Ishikawa (cell line): ENCODE results near the gene PTPRD.

Experiments
- CEBPB ChIP-seq: IDR thresholded peaks from 2 replicates; pipeline ENCODE4 v1.6.1; 2012
- CREB1 ChIP-seq: IDR thresholded peaks from 2 replicates; pipeline ENCODE4 v1.6.1; 2012; ENCODE audit warnings: low read depth
- EGR1 ChIP-seq: IDR thresholded peaks from 2 replicates; pipeline ENCODE4 v1.6.1; 2012
- EP300 ChIP-seq: IDR thresholded peaks from 2 replicates; pipeline ENCODE4 v1.6.1; 2012; ENCODE audit warnings: borderline replicate concordance
- FOXM1 ChIP-seq: IDR thresholded peaks from 2 replicates; pipeline ENCODE4 v1.6.1; 2012; ENCODE audit warnings: low read depth, borderline replicate concordance
- NFIC ChIP-seq: IDR thresholded peaks from 2 replicates; pipeline ENCODE4 v1.6.1; 2012
- RAD21 ChIP-seq: IDR thresholded peaks from 2 replicates; pipeline ENCODE4 v1.6.1; 2012; ENCODE audit warnings: low read depth
- REST ChIP-seq: IDR thresholded peaks from 2 replicates; pipeline ENCODE4 v1.6.1; 2012; ENCODE audit warnings: low read depth, mild to moderate bottlenecking
- TAF1 ChIP-seq: IDR thresholded peaks from 2 replicates; pipeline ENCODE4 v1.6.1; 2012; ENCODE audit warnings: low read depth, mild to moderate bottlenecking
- TCF12 ChIP-seq: IDR thresholded peaks from 2 replicates; pipeline ENCODE4 v1.6.1; 2012; ENCODE audit warnings: low read depth
- TEAD4 ChIP-seq: IDR thresholded peaks from 2 replicates; pipeline ENCODE4 v1.6.1; 2012
- YY1 ChIP-seq: IDR thresholded peaks from 2 replicates; pipeline ENCODE4 v1.6.1; 2012; ENCODE audit warnings: low read depth
- ZBTB7A ChIP-seq: IDR thresholded peaks from 2 replicates; pipeline ENCODE4 v1.6.1; 2012; ENCODE audit warnings: low read depth
- TF ChIP-seq, protein P1 (sequence below): IDR thresholded peaks from 2 replicates; pipeline ENCODE4 v1.6.1; 2012
- TF ChIP-seq, protein P2 (sequence below): IDR thresholded peaks from 2 replicates; pipeline ENCODE4 v1.6.1; 2012

The PTPRD gene

DNA sequence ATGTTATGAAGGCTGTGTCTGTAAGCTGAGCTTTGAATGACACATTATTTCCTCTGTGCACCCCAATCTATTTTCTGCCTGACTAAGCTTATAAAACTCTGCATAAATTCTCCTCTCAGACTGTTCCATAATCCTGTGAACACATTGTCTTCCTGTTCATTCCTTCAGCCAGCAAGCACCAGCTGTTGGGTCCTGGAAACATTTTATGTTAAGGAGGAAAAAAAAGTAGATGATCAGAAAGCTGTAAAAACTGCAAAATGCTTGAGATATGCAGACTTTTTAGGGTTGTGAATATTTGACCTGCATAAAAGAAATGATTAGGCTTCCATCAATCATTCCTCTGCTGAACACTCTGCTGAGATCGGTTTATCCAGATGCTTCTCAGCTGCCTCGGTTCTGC lies 1567.2 kb downstream of the PTPRD start:
- TF ChIP-seq YY1 (no peak), RAD21 (no peak), EP300 (no peak), EGR1 (no peak), NFIC (no peak), TCF12 (no peak), REST (no peak), ZBTB7A (no peak), CREB1 (no peak), FOXM1 (no peak)
- TF ChIP-seq, protein P1, sequence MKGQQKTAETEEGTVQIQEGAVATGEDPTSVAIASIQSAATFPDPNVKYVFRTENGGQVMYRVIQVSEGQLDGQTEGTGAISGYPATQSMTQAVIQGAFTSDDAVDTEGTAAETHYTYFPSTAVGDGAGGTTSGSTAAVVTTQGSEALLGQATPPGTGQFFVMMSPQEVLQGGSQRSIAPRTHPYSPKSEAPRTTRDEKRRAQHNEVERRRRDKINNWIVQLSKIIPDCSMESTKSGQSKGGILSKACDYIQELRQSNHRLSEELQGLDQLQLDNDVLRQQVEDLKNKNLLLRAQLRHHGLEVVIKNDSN = no peak
- TF ChIP-seq, protein P2, sequence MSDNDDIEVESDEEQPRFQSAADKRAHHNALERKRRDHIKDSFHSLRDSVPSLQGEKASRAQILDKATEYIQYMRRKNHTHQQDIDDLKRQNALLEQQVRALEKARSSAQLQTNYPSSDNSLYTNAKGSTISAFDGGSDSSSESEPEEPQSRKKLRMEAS = no peak

DNA sequence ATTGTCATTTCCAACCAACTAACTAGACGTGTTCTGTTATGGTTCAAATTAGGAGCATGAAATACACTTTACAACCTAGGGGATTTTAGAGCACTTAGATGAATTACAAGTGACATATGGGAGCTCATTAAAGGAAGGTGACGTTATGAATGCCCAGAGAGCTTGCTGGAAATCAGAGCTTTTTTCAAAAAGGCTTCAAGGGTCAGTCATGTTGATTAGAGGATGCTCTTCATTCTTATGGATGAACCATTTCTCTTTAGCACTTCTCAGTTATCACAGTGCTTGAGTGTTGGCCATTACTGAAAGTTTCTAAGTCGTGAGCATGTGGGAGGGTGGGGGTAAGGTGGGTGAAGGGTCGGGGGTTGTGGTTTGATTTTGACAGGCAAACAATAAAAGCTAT lies 1567.7 kb downstream of the PTPRD start:
- no peak for TF ChIP-seq TAF1
- TF ChIP-seq, protein P2 = no peak
- TF ChIP-seq EGR1 = no peak
- TF ChIP-seq FOXM1 = no peak

GRCh38 chr9:9041756-9042155 lies 1571.0 kb downstream of the PTPRD start:
- TF ChIP-seq CEBPB (no peak), REST (no peak), TAF1 (no peak), TEAD4 (no peak), YY1 (no peak)

DNA sequence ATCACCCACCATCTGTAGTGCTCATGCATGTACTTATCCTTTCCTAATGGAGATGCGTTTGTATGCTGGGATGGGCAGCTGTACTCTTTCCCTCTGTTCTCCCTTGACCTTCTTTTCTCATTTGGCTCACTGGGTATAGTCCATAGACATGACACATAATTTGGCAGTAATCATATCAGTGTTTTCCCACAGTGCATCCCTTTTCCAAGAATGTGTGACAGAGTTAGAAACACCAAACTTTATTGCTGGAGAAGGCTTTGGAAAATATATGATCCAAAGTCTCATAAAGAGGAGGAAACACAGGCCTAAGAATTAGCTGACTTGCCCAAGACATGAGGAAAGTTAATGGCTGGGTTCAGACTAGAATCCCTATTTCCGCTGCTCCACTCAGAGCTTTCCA lies 1579.8 kb downstream of the PTPRD start:
- TF ChIP-seq TAF1 = no peak
- no peak for TF ChIP-seq EGR1
- TF ChIP-seq FOXM1 = no peak
- no peak for TF ChIP-seq CREB1
- TF ChIP-seq, protein P2 = no peak
- TF ChIP-seq, protein P1 = no peak
- TF ChIP-seq ZBTB7A = no peak
- no peak for TF ChIP-seq TCF12
- TF ChIP-seq TEAD4 = no peak
- no peak for TF ChIP-seq REST
- no peak for TF ChIP-seq RAD21
- no peak for TF ChIP-seq EP300
- no peak for TF ChIP-seq CEBPB

DNA sequence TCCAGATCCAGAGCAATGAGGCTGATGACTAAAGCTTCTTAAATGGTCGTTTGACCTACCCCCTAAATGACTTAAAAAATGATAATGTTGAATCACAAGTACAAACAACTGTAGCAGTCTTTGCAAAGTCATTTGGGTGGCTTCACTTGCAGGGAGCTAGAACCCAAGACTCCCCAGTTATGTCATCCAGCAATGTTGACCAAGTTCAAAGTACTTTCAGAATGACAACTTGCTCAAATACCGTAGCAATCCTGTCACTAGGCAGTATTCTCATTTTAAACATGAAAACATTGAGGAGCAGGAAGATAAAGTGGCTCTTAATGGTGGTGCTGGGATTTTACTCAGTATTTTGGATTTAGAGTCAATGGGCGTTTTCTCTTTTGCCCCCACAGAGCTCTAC lies 1596.2 kb downstream of the PTPRD start:
- TF ChIP-seq FOXM1 (no peak), TEAD4 (no peak), TCF12 (no peak), EP300 (no peak), CEBPB (no peak), YY1 (no peak), RAD21 (no peak), CREB1 (no peak), TAF1 (no peak), REST (no peak), EGR1 (no peak), NFIC (no peak), ZBTB7A (no peak)
- TF ChIP-seq, protein P1 = no peak
- TF ChIP-seq, protein P2 = no peak
